GM18498 (cell line): ENCODE results near the gene NF2.

Source experiments
- ATAC-seq: cut with Tn5 transposase; IDR thresholded peaks from one replicate; pipeline ENCODE4 v1.9.1; 2021; ENCODE audit warnings: mild to moderate bottlenecking, moderate library complexity; ENCODE audit not compliant: unreplicated experiment

Gene NF2

DNA sequence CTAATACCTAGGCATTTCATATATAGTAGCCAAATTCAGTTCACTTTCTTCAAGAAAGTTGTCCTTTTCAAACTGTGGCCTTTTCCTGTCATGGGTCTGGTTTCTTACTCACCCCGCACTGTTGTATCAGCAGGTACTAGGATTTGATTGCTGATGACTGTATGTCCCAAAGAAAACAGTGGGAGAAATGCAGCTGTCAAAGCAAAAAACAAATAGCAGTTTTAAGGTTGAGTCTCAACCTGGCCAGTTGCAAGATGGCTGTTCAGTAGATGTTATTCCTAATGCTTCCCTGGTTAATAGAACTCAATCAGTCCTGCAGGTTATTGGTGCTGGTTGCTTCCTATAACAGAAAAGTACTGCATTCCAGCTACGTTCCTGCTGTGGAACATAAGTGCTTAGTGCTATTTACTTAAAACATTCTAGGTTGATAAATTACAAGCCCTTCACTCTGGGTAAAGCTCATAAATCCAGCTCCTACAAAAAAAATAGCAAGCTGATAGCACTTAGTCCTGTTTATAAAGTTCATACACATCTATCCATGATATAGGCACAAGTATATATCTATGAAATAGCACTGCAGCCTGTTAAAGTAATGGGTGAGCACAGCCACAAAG lies 26.6 kb downstream of the NF2 start:
- ATAC-seq: no peak

DNA sequence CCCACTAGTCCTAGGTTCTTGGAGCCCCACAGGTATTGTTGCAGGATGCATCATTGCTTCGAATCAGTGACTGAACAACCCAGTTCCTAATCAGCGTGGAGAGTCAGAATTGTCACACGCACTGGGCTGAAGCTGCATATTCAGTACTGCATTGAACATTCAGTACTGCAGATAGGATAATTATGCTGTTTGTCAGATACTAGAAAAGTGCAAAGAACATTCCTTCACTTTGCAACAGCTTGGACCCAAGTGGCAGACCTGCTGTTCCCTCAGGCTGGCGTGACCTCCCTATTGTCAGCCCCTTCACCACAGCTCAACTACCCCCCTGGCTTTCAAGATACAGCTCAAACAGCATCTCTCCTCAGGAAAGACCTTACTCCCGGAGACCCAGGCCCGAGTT lies 27.6 kb downstream of the NF2 start:
- ATAC-seq: no peak

DNA sequence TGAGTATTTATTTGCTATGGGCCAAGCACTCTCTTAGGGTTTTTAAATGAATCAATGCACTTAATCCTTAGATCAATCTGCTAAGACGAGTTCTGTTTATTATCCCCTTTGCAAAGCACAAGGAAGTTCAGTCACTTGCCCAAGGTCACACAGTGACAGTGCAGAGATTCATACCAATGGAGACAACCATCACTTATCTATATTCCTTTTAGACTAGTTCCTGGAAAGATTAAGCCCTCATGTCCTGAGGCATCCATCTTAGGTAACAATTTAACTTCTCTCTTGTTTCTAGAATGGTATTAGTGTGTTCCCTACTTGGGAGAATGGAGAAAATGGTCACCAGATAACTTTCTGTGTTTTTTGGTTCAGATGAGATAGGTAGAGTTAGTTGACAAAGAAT lies 28.3 kb downstream of the NF2 start:
- no peak for ATAC-seq

DNA sequence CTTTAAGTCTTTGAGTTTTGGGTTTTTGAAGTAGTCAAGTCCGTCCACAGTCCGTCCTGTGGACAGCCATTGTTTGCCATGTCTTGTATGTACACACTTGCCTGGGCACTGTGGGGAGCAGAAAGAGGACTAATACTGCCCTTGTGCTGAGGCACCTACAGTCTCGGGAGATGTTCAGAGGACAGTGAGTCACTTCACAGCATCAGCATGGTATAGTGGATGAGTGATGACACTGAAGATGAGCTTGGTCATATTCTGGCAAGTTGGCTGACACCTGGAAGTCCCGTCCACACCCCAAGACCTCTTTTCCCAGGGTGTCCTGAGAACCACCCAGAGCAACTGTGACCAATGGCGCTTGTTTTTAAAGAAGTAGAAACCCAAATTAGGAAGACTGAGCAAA lies 29.2 kb downstream of the NF2 start:
- no peak for ATAC-seq

DNA sequence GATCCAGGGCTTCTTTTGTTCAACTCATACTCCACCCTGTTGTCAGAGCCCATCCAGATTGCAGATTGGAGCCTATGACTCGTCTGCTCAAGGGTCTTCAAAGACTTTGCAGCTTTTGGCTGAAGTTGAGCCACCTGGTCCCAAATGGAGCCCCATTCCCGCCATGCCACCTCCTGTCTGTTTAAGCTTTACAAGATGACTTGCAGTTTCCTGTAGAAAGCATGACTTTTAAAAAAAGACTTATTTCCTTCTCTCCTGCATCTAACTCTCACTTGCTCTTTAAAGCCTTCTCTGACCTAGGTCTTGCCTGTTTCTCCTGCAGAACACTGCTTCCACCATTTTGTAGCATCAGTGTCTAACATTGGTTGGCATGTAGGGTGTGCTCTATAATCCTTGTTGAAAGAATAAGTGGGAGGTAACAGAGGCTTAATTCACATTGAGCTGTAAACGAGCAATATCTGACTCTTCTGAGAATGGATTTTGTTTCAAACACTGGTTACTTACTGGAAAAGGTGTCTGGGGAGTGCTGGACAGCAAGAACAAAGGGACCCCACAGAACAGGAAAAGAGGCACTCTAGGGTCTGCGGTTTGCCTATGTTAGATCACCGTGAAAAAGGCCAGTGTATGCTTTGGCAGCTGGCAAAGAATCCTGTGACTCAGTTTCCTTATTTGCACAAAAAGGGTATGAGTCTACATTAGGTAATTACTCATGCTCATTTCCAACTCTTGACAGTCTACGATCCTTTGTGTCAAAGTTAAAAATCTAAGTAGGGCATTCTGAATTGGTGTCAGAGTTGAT lies 30.3 kb downstream of the NF2 start:
- ATAC-seq: no peak

DNA sequence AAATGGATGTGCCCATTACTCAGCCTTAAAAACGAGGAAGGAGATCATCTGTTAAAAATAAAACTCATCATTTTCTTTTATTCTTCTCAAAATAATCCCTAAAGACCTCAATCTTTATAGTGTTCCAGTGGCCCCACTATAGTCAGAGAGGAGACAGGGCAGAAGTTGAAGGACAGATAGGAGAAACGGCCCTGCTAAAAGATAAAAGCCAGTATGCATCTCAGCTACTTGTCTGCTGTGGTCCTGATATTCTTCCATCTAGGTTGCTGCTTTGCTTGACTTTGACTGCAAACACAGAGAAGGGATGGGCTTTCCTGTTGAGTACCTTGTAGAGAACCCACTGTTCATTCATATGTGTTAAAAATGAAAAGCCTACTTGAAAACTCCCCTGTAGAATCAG lies 31.4 kb downstream of the NF2 start:
- ATAC-seq: no peak

DNA sequence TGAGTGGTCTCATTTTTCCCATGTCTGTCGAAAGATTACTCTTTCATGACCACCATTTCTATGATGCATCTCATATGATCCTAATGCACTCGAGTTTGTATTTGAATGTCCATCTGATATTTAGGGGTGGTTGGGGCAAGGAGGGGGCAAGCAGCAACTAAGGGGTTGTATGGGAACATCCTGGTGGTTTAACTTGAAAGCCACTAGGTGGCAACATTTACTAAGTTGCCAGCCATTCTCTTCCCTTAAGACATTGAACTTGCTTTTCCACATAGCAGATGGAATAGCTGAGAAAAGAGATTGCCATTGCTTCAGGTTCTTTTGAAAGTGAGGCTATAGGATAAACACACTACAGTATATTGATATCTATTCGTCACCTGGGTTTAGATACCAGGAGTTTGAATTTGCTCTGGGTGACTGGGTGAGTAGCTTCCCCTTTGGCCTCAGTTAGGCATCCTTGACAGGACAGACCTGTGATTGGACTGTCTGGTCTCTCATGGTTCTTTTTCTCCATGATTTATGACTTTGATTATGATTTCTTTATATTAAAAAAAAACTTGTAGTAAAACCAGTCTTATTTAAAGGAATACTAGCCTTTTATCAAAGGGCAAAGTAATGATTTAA lies 32.4 kb downstream of the NF2 start:
- no peak for ATAC-seq

DNA sequence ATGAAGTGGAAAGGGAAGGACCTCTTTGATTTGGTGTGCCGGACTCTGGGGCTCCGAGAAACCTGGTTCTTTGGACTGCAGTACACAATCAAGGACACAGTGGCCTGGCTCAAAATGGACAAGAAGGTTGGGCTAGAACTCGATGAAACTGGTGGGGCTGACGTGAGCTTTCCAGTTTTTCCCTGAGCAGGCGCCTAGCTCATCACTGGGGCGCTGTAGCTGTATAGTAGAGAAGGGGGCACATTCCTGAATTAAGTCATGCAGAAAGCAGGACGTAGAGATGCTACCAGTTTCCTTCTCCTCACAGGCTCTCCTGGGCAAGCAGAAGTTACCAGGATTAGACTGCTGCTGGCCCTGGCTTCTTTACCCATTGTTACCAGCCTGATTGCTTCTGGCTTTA lies 33.3 kb downstream of the NF2 start:
- no peak for ATAC-seq

DNA sequence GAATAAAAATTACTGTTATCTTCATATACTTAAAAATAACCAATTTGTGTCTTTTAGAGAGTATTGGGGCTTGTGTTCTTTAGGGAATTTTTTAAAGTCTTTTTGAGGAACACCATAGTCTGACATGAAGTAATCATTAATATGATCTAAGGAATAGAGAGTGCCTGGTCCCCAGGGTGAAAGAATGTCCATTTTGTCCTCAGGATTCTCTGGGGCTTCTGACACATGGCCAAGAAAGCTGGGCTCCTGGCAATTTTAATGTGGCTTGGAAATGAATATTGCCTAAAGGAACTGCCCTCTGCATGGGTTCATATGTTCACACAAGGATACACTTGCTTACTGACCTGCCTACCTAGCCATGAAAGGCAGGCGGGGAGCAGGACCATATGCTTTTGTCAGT lies 33.7 kb downstream of the NF2 start:
- no peak for ATAC-seq

DNA sequence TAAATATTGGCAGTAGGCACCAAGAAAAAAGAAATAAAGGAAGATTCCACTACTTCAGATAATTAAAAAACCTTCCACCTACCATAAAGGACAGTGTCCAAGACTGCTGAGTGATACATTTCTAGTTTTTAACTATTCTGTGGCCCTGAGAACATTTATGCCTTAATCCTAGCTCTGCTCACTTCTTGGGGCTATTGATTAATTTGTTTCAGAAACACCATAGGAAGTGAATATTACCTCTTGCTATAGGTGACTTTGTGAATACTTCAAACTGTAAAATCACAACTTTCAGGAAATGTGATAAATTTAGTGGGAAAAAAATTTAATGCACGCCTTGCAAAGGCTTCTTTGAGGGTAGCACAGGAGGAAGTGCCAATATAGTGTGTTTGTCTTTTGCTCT lies 35.2 kb downstream of the NF2 start:
- ATAC-seq: no peak

DNA sequence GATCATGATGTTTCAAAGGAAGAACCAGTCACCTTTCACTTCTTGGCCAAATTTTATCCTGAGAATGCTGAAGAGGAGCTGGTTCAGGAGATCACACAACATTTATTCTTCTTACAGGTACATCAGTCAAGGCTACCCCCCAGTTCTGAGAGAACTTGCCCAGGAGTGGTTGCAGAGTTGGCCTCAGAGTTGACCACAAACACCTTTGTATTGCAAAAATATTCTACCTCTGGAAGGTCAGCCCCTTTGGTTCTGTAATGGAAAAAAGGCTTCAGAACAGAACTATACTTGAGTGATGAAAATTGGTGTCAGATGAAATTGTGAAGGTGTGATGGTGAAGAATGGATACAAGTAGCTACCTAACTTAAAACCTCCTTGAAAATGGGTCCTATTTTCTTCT lies 35.7 kb downstream of the NF2 start:
- ATAC-seq: no peak

DNA sequence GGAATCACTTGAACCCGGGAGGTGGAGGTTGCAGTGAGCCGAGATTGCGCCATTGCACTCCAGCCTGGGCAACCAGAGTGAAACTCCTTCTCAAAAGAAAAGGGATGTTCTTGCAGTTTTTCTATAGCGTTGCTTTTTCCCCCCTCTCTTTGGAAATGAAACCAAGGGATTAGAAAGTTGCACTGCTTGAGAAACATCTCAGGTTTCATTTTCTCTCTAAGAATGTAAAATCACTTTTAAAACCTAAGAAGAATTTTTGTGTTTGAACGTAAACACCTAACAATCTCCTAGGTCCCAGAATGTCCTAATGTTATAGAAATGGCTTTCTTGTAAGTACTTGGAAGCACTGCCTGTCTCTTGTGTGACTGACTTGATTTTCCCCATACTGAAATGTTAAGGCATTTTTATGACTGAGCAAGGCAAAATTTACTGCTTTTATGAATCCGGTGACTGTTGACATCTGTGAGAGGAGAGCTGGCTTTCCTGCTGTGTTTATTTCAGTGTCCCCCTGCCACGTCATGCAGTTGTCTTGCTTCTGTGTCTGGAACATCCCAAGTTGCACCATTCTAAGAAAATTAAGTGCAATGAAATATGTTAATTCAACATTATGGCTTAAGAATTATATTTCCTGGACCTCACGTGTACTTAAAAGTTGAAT lies 37.7 kb downstream of the NF2 start:
- no peak for ATAC-seq

DNA sequence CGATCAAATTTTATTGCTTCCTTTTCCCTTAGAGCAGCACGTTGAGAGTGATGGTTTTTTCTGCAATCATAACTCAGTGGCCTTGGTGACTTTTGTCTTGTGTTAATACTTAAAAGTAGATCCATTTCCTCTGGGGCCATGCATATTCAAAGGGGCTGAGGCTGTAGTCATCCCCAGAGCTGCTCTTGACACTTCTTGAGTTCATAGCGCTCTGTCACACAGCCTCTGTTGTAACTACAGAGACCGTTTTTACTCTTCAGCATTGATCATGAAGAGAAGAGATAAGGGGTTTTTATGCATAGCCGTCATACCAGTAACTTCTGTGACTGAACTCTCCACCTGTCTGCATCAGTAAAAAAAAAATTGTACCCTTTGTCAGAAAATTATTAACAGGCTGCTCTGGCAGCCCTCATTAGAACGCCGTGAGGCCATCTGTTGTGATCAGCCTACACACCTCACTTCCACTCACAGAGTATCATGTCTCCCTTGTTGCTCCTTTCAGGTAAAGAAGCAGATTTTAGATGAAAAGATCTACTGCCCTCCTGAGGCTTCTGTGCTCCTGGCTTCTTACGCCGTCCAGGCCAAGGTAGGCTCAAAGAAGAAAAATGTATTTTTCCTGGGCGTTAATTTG lies 38.4 kb downstream of the NF2 start:
- no peak for ATAC-seq

DNA sequence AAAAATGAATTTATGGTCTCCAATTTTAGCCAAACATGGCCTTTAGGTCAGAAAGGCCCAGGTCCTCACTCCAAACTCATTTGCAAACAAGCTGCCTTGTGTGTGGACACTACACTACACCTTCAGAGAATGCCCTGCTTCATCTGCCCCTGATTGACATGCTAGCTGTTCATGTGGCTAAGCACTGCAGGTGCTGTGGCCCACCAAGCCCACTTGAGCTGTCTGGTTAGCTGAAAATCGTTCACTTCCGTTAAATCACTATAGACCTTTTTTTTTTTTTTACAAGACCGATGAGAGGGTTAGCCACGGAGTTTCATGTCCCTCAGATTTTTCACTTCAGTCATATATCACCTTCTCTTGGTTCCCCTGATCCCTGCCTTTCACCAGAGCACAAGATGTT lies 39.3 kb downstream of the NF2 start:
- ATAC-seq: no peak

DNA sequence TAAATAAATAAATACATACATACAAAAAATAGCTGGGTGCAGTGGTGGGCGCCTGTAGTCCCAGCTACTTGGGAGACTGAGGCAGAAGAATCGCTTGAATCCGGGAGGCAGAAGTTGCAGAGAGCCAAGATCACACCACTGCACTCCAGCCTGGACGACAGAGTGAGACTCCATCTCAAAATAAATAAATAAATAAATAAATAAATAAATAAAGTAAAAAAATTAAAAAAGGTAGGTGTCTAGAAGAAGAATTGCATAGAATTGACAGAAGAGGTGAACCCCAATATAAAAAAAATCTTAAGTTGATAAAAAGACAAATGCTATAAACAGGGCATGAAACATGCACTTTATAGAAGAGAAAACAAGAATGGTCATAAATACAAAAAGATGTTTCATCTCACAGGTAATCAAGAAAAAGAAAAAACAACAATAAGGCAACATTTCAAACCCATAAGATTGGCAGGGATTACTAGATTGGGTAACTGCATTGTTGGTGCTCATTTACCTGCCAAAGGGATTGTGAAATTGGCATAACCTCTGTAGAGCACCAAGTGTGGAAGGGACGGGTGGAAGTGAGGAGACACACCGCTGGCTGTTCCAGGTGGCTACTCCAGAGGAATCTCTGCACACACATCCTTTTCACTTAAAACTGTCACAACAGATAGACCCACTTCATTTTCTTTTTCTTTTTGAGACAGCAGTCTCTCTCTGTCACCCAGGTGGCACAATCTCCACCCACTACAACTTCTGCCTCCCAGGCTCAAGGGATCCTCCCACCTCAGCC lies 44.7 kb downstream of the NF2 start:
- ATAC-seq: no peak

DNA sequence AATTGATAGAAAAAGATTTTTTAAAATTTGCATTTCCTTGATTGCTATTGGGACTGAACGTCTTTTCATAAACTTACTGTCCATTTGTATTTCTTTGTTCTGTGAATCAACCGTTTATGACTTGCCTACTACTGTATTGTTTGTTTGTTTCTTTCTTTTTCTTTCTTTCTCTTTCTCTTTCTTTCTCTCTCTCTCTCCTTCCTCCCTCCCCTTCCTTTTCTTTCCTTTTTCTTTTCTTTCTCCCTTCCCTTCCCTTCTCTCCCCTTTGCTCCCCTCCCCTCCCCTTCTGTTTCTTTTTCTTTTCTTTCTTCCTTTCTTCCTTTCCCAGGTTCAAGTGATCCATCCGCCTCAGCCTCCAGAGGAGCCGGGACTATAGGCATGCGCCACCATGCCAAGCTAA lies 46.9 kb downstream of the NF2 start:
- ATAC-seq: no peak

DNA sequence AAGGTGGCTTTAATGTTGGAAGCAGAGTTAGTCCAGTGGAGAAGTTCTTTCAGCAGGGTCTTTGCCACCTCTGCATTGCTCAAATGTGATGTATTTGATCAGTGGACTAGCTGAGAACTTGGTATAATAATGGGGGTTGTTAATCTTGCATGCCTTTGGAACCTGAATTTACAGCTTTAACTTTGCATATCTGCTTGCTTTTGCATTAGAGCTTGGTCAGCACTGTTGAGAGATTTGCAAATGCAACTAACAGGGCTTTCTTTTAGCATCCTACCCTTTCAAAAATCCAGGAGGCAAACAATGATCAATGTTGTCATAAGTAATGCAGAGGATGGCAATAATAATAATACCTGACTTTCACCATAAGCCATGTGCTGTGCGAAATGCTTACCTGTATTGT lies 48.2 kb downstream of the NF2 start:
- no peak for ATAC-seq

DNA sequence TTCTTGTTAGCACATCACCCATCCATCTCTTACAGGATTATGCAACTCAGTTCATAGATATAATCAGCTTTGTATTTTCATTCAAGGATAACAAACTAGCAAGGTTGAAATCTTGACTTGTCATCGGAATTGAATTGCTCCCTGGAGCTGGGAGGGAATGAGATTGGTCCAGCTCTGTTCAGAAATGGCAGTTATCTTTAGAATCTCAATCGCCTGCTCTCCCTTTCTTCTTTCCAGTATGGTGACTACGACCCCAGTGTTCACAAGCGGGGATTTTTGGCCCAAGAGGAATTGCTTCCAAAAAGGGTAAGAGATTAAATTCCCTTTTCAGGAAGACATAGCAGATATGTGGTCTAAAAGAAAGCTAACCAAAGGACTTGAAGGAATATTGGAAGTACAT lies 51.0 kb downstream of the NF2 start:
- ATAC-seq: no peak

DNA sequence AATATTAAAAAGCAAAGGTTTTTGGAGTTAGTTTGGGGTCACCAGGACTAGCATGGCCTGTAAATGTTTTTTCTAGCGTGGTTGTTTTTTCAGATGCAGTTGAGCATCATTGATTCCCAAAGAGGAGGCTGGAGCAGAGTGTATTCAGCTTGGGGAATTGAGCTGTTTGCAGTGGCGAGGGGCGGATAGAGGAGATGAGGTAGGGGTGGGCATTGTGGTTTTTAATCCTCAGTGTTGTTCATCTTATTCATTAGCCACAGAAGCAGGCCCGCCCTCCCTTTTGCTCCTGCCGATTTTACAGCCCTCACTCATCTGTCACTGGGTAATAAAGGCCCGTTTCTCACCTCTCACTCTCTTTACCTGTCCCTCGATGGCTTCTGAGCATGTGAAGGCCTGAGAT lies 51.4 kb downstream of the NF2 start:
- ATAC-seq: no peak

DNA sequence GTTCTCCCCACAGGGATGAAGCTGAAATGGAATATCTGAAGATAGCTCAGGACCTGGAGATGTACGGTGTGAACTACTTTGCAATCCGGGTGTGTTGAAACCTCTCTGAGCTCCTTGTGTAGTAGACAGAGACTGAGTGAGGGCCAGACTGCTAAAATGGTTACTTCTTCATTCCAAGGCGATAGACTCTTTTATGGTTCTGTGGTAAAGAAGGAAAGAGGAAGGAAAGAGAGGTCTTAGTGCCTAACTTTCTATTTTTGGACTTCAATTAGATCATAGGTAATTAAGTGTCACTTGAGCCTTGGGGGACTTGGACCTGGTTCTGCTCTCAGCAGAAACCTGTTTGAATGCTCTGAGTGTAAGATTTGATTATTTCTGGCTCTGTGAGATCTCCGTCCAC lies 54.7 kb downstream of the NF2 start:
- no peak for ATAC-seq

DNA sequence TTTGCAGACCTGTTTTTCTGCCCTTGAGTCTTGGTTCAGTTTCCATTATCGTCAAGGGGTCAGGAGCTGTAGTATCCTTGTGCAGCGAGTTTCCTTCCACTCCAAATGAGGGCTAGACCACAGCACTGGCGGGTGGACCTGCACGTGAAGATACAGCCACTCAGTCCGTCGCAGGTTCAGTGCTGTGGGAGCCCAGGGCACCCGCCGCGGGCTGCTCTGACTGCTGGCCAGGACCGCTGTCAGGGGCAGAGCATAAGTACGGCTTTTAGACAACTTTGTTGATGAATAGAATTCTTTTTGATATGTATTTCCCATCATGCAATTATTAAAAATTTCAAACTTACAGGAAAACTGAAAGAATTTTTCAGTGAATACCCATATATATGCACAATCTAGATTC lies 56.6 kb downstream of the NF2 start:
- no peak for ATAC-seq
